DLD1 (cell line): Measurements from ENCODE around the gene DNAJC7.
"Not testable (repeated sequence)": the region's sequence is repeated elsewhere in the genome, so short reads cannot be mapped to it uniquely, and the experiment has no call there.

Source experiments
- in situ Hi-C: cut with HindIII; loops from 2 replicates; pipeline ENCODE4 v1.10.0; 2017; ENCODE audit warnings: low sequenced_read_pairs

The DNAJC7 gene

GRCh38 chr17:42017866-42018200 is 594 bp upstream of the DNAJC7 start:
- in situ Hi-C loops, result no loop called here

- in situ Hi-C loops, result no loop called here
These were observed 818 bp downstream of the DNAJC7 start for GRCh38 chr17:42016411-42016831.

GRCh38 chr17:42013740-42014139 is 3.5 kb downstream of the DNAJC7 start:
- in situ Hi-C loops, result not testable (repeated sequence)

- in situ Hi-C loops, result not testable (repeated sequence)
These were observed 4.9 kb downstream of the DNAJC7 start for GRCh38 chr17:42012363-42012762.

GRCh38 chr17:42010898-42011516 is 6.2 kb downstream of the DNAJC7 start:
- in situ Hi-C loops, result no loop called here

GRCh38 chr17:42010266-42010680 is 7.0 kb downstream of the DNAJC7 start:
- in situ Hi-C loops, result not testable (repeated sequence)

GRCh38 chr17:42009170-42009569 is 8.1 kb downstream of the DNAJC7 start:
- in situ Hi-C loops, result no loop called here

- in situ Hi-C loops, result no loop called here
These were observed 12.1 kb downstream of the DNAJC7 start for GRCh38 chr17:42005166-42005565.

- in situ Hi-C loops, result no loop called here
These were observed 14.4 kb downstream of the DNAJC7 start for GRCh38 chr17:42002792-42003301.

GRCh38 chr17:42002175-42002791 is 15.0 kb downstream of the DNAJC7 start:
- in situ Hi-C loops, result no loop called here

GRCh38 chr17:42001729-42002128 is 15.5 kb downstream of the DNAJC7 start:
- in situ Hi-C loops, result no loop called here

- in situ Hi-C loops, result no loop called here
These were observed 16.7 kb downstream of the DNAJC7 start for GRCh38 chr17:42000413-42001133.

GRCh38 chr17:41998497-41998896 is 18.7 kb downstream of the DNAJC7 start:
- in situ Hi-C loops, result no loop called here

- in situ Hi-C loops, result no loop called here
These were observed 20.4 kb downstream of the DNAJC7 start for GRCh38 chr17:41996855-41997164.

GRCh38 chr17:41992576-41992975 is 24.7 kb downstream of the DNAJC7 start:
- in situ Hi-C loops, result no loop called here

- in situ Hi-C loops, result loop anchor here (5.0 kb wide), 1 partner anchor 92 kb away; no protein-coding TSS in a partner anchor
These were observed 27.4 kb downstream of the DNAJC7 start for GRCh38 chr17:41989702-41990419.

GRCh38 chr17:41988418-41988817 is 28.8 kb downstream of the DNAJC7 start:
- in situ Hi-C loops, result loop anchor here (5.0 kb wide), 1 partner anchor 94 kb away; no protein-coding TSS in a partner anchor

- in situ Hi-C loops, result loop anchor here (5.0 kb wide), 1 partner anchor 95 kb away; no protein-coding TSS in a partner anchor
These were observed 29.6 kb downstream of the DNAJC7 start for GRCh38 chr17:41987642-41988041.

GRCh38 chr17:41986634-41987033 is 30.6 kb downstream of the DNAJC7 start:
- in situ Hi-C loops, result loop anchor here (5.0 kb wide), 1 partner anchor 96 kb away; no protein-coding TSS in a partner anchor

- in situ Hi-C loops, result loop anchor here (5.0 kb wide), 1 partner anchor 96 kb away; no protein-coding TSS in a partner anchor
These were observed 31.3 kb downstream of the DNAJC7 start for GRCh38 chr17:41985919-41986318.

GRCh38 chr17:41984454-41984853 is 32.8 kb downstream of the DNAJC7 start:
- in situ Hi-C loops, result no loop called here
